ENCODE measurements around the gene MMEL1.
"Not testable (repeated sequence)": the region's sequence is repeated elsewhere in the genome, so short reads cannot be mapped to it uniquely, and the experiment has no call there.

Gene MMEL1

GRCh38 chr1:2554621-2555387 is 78.0 kb downstream of the MMEL1 start:
- DNase-seq, result peak; percentile 30 to 39

- DNase-seq, result no peak
Observed at GRCh38 chr1:2553871-2554620, 78.8 kb downstream of the MMEL1 start.

GRCh38 chr1:2553076-2553475 is 79.7 kb downstream of the MMEL1 start:
- DNase-seq, result not testable (repeated sequence)

- no peak for DNase-seq
Observed at GRCh38 chr1:2552189-2552588, 80.6 kb downstream of the MMEL1 start.

- not testable (repeated sequence) for DNase-seq
Observed at GRCh38 chr1:2551544-2551943, 81.3 kb downstream of the MMEL1 start.

- not testable (repeated sequence) for DNase-seq
Observed at GRCh38 chr1:2550309-2550861, 82.4 kb downstream of the MMEL1 start.

- DNase-seq, result not testable (repeated sequence)
Observed at GRCh38 chr1:2549367-2550029, 83.3 kb downstream of the MMEL1 start.

- DNase-seq, result peak; percentile 73 to 89
Observed at GRCh38 chr1:2548068-2548589, 84.7 kb downstream of the MMEL1 start.

GRCh38 chr1:2547210-2548067 is 85.4 kb downstream of the MMEL1 start:
- DNase-seq, result peak; percentile 18 to 78

- peak; percentile 69 to 88 for DNase-seq
Observed at GRCh38 chr1:2546515-2547209, 86.2 kb downstream of the MMEL1 start.

- DNase-seq, result peak; percentile 61 to 62
Observed at GRCh38 chr1:2545754-2546514, 86.9 kb downstream of the MMEL1 start.

- no peak for DNase-seq
Observed at GRCh38 chr1:2544875-2545640, 87.8 kb downstream of the MMEL1 start.

GRCh38 chr1:2544093-2544874 is 88.5 kb downstream of the MMEL1 start:
- DNase-seq, result no peak

GRCh38 chr1:2543543-2544092 is 89.2 kb downstream of the MMEL1 start:
- DNase-seq, result no peak

- DNase-seq, result no peak
Observed at GRCh38 chr1:2542246-2542915, 90.4 kb downstream of the MMEL1 start.

- no peak for DNase-seq
Observed at GRCh38 chr1:2541619-2542245, 91.1 kb downstream of the MMEL1 start.

- DNase-seq, result no peak
Observed at GRCh38 chr1:2540816-2541492, 91.9 kb downstream of the MMEL1 start.

Measured in inflammatory macrophage treated with lipopolysaccharide for 1 hour (primary cell).